Activated naive CD4-positive, alpha-beta T cell (primary cell): Measurements from ENCODE around the gene EIF2A.
"Not testable (repeated sequence)": the region's sequence is repeated elsewhere in the genome, so short reads cannot be mapped to it uniquely, and the experiment has no call there.

ENCODE experiments used
- DNase-seq, 4 experiments: peaks; one replicate each; lab custom pipeline; 2025; lab: John Stamatoyannopoulos, UW

The EIF2A gene

DNA sequence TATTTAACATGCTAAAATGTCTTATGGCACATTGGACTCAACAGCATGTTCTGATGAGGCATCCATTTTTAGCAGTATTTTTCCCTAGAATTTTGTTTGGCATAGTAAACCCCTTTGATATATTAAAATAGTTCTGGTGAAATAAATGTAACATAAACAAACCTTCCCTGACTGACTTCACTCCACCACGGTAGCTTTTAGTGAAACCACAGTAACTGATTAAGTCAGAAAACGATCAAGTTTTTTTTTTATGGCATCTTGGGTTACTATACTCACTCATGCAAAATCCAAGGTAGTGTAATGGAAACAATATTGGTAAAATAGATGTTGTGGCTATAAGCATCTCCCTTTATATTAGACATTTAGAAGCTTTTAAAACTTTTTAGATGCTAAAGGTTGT, 3.1 kb upstream of the EIF2A start:
- no peak for DNase-seq

DNA sequence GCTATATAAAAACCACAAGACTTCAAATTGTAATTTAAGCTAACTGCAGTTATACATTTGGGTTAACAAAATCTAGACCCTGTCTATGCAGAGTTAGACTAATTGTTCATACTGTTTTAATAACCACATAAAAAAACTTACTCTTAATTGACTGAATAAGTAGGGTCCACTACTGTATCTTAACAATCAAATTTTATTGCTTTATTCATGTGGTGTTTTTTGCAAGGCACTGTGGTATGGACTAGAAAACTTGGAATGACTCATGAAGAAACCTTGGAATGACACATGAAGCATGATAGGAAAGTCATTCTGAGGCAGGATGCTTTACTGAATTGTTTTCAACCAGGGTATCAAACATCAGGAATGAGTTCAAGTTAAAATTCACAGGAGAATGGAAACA, 2.5 kb upstream of the EIF2A start:
- no peak for DNase-seq

DNA sequence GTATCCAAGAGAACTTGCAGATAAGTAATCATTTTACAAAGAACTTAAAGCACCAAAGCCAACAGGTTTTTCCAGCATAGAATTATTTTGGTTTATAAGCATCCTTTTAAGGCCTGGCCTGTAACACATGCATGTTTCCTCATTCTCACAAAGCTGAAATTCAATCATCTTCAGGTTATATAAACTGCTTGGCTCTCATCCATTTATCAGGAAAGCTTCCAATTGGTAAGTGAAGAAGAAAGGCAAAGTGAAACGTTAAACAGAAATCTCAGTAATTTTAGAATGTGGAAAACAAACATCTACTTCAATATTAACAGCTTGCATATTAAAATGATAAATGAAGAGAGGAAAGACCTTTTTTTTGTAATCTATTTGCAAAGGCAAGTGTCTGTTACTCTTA, 1.9 kb upstream of the EIF2A start:
- DNase-seq = no peak

DNA sequence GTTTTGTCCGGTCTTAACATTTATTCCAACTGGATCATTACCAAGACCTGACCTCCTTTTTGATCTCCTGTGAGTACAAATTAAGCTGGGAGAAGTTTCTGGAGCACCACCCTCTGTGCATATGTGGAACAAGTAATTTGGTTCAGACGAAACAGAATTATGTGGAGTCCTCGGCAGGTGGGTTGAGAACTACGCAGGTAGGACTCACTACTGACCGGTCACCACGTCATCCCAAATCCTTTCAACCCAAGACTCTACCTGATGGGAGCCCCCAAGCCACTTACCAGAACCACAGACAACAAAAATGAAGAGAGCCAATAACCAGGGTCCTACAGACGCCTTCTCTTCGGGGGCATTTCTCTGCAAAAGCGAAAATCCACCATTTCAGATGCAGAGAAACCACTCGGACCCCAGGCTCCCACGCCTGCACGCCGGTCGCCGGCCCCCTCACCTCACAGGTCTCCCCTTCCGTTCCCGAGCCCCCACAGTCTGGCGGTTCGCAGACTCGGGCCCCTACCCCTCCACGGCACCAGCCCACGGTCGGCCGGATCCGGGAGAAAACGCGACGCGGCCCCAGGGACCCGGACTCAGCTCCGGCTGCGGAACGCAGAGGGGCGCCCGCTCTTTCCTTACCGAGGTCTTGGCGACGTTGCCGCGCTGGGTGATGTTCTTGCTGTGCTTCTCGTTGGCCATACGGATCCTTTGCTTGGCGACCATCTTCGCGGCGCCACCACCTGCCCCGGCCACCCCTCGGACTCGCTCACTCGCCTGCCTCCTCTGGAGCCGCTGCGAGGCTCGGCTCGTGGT, 965 bp upstream of the EIF2A start:
- DNase-seq = peak in 2 of 4 experiments; percentile 46 to 56

DNA sequence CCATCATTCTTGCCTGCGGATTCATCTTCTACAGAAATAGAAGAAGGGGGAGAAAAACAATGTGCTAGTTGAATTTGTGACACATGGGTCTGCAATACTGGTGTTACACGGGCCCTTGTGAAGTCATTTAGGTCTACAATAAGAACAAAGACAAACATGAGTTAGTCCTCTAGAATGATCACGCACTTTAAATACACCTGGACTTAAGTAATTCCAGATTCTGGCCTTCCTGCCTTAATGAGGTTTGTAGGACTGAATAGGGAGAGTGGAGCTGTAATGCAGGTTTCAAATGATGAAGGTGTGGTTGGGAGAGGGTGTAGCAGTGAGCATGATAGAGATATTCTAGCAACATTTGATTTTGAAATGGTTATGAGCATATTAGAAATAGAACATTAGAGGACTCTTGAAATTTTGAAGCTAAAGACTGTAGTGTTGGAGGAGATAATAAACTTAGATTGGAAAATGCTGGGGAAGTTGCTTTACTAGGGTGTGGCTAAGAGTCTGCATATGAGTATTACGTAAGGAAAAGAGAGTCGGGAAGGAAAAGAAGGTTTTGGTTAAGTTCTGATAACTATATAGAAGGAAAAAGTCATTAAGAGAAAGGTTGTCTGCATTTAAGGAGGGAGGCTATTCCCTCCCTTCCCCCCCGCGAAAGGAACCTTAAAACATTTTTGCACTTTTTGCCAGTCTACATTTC, 606 bp downstream of the EIF2A start:
- no peak for DNase-seq

DNA sequence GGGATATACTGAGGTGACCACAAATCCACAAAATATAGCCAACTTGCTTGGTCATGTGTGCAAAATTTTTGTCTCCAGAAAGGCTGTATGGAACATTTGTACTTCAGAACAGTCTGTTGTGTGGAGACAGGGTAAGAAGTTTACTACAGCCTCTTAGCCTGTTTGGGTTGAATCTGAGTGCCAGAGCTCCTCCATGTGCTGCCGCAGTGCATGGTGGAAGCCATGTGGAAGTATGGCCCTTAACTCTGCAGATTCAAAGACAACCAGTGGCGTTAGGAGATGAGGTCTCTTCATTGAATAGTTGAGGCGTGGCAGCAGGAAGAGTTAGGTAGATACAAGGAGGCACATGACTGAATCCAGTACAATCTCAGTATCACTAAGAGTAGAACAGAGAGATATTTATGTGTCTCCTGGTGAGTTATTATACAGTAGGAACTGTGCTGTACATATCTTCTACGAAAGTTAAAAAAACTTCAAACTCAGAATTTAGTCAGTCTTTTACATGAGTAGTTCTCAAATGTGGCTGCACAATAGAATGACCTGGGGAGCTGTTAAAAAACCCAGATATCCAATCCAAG, 9.4 kb downstream of the EIF2A start:
- no peak for DNase-seq

DNA sequence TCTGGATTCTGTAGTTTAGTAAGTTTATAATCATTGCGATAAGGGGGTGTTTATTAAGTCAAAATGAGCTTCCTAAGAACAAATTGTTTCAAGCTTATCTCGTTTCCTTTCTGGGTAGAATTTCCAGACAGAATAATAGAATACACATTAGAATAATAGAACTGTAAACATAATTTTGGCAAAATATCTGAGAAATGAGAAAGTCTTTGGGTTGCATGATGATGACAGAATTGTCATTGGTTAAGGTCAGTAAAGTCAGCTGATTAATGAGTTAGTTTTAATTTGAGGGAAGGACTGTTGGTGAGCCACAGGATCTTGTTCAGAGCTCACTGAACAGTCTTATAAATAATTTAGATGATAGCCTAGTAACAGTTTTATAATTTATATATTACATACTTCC, 10.2 kb downstream of the EIF2A start:
- no peak for DNase-seq

DNA sequence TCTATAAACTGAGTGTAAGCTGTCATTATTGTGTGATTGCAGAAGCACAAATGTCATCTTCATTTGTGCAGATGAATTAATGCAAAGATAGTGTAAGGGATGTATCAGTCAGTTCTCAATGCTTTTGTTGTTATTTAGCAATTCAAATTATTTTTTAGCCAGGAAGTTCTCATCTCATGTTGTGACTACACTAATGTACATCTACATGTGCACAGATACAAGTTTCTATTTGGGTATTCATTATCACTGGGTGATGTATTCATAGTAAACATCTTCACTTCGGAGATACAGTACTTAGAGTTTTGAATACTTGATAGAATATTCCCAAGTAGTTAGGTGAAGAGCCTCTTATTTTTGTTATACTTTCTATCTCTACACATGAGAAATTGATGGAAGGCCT, 11.1 kb downstream of the EIF2A start:
- DNase-seq = no peak

DNA sequence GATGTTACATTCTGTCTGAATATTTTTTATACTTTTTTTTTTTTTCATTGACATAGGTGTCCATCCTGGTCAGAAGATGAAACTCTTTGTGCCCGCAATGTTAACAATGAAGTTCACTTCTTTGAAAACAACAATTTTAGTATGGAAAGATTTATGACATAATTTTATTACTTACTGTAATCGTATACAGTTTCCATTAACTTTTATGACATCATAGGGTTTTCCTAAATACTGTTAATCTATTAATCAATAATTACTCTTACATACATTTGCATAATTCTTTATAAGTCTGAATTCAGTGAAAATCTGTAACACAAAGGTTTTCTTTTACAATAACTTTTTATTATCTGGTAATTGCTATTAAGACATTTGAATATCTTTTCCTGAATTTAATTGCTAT, 17.7 kb downstream of the EIF2A start:
- no peak for DNase-seq

DNA sequence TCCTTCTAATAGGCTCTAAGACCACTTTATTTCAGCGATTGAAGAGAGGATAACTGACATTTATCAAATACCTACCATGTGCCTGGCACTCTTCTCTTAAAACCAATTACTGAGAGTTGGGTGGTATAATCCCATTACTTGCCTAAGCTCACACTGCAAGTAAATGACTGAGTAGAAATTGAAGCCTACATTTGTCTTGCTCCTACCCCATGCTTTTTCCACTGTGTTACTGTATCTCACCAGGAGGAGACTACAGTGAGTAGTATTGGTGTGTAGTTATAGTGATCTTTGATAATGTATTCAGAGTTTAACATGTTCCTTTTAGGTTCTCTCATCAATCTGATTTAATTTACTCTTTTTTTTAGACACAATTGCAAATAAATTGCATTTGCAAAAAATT, 20.7 kb downstream of the EIF2A start:
- no peak for DNase-seq

DNA sequence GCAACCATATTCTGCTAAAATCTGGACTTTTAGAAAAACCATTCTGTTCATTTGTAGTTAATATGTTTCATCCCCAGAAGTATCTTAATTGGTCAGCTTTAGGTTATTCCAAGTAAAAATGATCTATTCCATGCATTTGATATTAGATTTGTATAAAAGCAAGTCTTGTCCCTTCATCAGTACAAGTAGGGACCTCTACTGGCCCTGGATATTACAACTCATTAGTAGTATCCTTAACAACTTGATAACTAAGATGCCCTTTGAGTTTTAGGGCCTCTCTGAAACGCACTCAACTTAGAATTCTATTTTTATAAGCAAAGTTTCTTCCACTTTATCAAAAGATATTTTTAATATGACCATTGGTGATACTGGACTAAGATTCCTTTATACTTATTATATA, 31.3 kb downstream of the EIF2A start:
- DNase-seq = no peak

DNA sequence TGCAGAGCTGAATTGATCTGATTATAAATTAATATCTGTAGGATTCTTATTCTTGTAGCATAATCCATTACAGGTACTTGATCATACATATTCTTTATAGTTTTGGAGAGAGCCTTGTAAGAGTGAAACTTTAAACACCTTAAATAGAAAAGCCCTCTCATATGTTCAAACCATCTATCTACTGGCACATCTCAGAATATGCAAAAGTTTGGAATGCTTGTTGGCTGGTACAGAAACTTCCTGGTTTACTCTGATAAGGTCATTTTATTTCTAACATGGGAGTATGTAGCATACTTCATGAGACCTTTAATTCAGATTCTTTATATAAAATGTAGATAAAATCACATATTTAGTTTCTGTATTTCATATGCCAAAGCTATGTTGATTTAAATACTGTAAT, 34.6 kb downstream of the EIF2A start:
- no peak for DNase-seq

DNA sequence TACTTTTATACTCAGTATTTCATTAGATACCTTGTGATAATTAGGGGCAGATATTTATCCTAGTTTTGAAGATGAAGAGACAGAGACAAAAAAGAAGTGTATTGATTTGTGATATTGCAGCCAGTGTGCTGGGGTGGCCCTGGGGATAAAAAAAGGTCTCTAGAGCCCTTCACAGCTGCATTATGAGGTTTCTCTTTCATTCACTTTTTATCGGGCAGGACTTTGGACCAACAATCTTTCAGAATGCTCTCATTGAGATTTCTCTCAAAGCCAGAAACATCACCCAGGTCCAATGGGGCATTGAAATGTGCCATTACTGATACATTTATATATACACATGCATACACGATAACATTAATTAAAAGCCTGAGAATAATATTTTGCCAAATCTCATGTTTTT, 36.0 kb downstream of the EIF2A start:
- DNase-seq = no peak

DNA sequence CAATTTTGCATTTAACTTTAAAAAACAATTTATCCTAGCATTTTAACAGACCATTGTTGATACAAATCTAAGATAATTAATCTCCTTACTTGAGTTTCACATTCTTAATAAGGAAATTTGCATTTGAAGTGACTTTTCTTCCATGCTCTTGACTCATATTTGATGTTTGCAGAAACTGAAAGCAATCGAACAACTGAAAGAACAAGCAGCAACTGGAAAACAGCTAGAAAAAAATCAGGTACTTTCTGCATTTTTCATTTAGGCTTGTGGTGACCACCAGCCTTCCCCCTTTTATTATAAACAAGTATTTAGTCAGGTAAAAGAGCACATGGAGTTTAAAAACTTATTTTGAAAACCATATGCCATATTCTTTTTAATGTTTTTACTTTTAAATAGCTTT, 36.4 kb downstream of the EIF2A start:
- no peak for DNase-seq

DNA sequence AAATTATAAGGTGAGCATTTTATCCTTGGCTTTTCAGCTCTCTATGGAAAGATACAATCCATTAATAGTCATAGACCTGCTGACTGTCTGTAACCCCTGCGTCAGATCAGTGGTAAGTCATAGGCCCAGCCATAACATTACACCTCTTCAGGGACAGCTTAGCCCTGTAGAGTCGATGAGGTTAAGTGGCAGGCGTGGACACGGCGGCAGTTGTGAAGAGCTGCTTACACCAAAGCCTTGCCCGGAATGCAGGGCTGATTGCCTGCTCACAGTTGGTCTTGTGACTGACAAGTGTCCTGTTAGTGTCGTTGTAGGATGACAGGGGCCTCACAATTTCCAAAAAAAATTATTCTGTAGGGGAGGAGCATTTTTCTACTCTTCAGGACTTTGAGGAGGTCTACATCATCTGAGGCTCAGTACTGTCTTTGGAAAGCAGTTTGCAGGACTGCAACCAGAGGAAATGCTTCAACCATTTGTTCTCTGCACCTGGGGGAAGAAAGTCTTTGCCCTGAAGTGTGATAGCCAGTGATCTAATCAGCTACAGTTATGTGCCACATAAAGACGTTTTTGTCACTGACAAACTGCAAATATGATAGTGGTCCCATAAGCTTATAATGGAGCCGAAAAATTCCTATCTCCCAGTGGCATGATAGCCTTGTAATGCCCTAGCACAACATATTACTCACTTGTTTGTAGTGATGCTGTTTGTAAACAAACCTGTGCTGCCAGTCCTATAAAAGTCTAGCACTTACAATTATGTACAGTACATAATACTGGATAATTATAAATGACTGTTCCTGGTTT, 41.6 kb downstream of the EIF2A start:
- DNase-seq = no peak

DNA sequence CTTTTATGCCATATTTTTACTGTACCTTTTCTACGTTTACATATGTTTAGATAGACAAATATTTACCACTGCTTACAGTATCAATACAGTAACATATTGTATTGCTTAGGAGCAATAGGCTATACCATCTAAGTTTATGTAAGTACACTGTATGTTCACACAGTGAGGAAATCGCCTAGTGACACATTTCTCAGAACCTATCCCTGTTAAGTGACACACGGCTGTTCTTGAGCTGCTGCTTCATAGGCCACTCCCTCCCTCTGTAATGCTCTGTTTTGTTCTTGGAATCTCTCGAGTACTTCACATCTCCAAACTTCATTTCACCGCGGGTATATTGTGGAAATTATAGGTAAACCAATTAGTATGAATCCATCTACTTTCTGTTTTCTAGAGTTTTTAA, 43.2 kb downstream of the EIF2A start:
- no peak for DNase-seq

DNA sequence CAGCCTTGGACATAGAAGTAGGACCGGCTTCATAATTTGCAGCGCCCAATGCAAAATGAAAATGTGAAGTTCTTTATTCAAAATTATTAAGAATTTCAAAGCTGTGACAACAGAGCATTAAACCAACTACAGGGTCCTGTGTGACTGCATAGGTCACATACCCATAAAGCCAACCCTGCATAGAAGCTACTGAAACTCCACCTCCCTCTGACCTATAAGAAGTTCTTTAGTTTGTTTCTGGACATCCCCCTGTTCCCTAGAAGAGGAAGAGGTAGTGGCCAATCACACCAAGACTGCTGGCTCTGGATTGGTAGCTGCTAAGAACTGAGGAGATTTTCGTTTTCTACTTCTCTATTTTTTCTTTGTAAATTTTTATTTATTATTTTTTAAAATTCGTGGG, 47.6 kb downstream of the EIF2A start:
- no peak for DNase-seq

DNA sequence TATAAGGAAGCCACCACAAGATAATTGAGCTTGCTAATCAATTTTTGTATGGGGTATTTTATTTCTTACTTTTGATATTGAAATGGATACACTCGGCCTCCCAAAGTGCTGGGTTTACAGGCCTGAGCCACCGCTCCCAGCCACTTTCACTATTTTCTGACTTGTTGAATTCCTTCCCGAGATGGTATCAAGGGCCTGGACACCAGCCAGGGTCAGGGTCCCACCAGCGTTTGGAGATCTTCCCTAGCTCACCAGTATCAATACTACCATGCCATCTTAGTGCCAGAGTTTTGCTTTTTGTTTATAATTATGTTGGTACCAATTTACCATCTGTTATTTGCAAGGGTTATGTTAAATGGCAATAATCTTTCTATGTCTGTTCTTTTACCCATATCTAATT, 51.1 kb downstream of the EIF2A start:
- no peak for DNase-seq

DNA sequence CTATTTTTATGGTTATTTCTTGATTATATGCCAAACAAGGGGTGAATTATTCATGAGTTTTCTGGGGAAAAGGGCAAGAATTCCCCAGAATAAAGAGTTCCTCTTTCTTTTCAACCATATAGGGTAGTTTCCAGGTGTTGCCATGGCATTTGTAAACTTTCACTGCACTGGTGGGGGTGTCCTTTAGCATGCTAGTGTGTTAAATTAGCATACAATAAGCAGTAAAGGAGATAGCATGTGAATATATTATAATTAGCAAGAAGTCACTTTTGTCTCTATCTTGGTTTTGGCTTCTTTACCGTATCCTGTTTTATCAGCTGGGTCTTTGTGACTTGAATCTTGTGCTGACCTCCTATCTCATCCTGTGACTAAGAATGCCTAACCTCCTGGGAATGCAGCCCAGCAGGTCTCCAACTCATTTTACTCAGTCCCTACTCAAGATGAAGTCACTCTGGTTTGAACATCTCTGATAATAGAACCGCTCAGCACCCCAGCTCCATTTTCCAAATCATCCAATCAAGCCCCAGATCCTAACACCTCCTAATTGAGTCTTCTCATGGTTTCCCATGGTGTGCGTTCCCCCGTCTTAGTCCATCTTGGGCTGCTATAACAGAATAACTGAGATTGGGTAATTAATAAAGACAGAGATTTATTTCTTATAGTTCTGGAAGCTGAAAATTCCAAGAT, 53.2 kb downstream of the EIF2A start:
- DNase-seq = no peak

DNA sequence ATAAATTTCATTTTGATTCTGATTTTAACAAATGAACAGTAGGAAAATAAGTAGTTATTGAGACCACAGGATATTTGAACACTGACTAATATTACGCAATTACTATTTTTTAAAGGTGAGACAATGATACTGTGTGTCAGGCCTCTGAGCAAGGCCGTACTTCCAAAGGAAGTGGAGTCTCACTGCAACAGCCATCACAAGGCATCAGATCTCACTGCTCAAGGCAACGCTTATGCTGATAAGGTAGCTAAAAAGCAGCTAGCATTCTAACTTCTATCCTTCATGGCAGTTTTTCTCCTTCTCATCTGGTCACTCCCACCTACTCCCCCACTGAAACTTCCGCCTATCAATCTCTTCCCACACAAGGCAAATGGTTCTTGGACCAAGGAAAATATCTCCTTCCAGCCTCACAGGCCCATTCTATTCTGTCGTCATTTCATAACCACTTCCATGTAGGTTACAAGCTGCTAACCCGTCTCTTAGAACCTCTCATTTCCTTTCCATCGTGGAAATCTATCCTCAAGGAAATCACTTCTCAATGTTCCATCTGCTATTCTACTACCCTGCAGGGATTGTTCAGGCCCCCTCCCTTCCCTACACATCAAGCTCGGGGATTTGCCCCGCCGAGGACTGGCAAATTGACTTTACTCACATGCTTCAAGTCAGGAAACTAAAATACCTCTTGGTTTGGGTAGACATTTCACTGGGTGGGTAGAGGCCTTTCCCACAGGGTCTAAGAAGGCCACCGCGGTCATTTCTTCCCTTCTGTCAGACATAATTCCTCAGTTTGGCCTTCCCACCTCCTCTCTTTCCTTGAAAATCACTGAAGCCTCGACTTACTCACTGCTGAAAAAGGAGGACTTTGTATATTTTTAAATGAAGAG, 54.3 kb downstream of the EIF2A start:
- not testable (repeated sequence) for DNase-seq
